GM18508 (cell line): Measurements from ENCODE around the gene STKLD1.

ENCODE experiments used
- ATAC-seq: cut with Tn5 transposase; IDR thresholded peaks from one replicate; pipeline ENCODE4 v1.9.1; 2021; ENCODE audit warnings: moderate number of reproducible peaks; ENCODE audit not compliant: insufficient read depth, unreplicated experiment

STKLD1 gene

DNA sequence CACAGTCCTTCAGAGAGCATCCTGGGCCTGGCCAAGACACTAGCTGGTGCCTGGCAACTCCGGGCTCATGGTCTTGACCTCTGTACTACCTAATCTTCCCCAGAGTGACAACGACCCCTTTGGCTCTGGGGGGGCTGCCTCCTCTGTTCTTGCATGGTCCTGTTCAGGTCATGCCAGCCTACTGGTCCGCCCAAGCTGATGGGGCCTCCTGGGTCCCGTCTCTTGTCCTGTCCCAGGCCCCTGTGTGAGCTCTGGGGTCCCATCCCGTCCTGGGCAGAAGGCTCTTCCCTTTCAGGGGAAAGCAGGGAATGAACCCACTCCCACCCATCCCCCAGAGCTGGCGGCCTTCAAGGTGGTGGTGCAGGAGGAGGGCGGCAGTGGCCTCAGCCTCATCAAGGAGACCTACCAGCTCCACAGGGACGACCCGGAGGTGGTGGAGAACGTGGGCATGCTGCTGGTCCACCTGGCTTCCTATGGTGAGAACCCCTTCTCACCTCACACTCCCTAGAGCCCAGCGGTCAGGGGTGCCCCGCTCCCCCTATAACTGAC, 28.4 kb downstream of the STKLD1 start:
- ATAC-seq: no peak

GRCh38 chr9:133405508-133406438, 29.6 kb downstream of the STKLD1 start:
- no peak for ATAC-seq

DNA sequence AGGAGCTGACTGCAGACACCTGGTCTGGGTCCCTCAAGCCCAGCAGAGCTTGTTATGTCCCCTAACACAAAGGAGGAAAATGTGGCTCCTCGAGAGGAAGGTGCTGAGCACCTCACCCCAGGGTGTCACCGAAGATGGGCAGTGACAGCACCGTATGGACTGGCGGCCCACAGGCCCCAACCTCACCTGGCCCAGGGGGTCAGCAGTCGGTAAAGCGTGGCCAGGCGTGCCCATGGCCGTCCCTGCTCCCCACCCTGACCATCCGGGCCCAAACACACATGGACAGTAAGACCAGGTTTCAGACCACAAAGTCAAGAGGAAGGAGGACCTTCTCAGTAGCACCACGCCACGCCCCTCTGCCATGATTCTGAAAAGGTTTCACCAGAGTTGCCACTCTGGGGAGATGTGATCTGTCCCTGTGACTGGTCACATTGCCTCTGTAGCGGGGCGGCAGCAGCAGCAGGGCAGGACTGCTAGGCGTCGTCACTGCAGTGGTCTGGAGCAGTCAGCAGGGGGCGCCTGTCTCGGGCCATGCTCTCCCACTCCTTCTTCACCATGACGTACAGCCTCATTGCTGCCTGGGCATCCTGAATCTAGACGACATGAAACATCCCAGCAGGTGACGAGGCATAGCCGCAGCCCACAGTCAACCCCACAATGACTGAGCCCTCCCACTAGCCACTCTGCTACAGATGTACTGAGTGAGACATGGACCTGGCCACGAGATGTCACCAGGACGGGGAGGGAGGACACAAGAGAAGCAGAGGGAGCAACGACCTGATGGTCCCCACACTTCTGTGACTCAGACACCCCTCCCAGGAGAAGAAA, 30.5 kb downstream of the STKLD1 start:
- no peak for ATAC-seq

GRCh38 chr9:133408042-133408441, 31.9 kb downstream of the STKLD1 start:
- ATAC-seq: no peak

DNA sequence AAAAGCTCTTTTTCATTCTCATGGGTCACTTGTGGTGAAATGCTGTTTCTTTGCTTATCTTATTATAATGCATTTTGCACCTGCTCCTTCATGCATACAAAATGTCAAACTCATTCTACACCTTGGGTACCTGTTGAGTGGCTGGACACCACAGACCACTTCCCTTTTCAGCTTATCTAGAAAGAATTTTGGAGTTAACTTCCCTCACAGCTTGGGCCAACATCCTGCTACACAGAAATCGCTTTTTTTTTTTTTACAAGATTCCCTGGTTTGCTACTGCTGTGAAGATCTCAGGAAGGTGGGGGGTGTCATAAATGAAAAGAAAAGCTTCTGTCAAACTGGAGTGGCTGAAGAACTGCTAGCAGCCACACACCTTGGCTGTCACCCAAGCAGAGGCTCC, 39.0 kb downstream of the STKLD1 start:
- no peak for ATAC-seq

DNA sequence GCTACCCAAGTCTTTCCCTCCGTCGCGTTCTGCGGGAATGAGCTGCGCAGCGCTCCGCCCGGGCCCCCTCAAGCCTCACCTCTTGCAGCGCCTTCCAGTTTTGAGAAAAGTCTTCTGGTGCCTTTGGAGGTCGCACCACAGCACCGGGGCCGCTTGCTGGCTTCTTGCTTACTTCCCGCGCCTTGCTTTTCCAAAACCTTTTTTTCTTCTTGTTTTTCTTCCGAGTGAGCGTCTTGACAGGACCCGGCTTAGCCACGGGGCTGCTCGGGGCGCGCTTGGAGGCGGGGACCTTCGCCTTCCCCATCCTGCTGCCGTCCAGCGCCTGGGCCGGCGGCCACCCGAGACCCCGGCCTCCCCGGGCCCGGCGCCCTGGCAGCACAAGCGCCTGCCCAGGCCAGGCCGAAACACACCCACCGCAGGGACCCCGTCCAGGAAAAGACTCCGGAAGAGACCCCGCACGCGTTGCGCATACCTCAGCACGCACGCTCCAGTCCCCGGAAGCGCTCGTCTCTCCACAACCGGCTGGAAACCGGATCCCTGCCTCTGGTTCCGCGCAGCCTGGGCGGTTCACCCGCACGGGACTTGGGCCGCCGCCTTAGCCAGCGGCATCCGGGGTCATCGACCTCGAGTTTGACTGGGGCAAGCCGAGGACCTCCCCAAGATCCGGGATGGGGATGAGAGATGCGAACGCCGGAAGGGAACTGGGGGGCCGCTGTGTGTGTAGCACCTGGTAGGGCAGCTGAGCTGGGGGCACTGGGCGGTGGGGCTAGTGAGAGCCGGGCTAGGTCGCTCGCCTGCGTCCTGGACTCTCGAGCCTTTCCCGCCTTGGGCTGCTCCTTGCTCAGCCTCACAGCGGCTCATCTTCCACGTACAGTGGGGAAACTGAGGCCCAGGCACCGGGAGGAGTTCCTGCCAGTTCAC, 41.6 kb downstream of the STKLD1 start, which contains the start of gene REXO4:
Gene REXO4 (minus strand): TSS at position 470 of the 921 bp plus-strand sequence. CDS start 166 bp downstream, at position 304.
- ATAC-seq: peak; percentile 39

DNA sequence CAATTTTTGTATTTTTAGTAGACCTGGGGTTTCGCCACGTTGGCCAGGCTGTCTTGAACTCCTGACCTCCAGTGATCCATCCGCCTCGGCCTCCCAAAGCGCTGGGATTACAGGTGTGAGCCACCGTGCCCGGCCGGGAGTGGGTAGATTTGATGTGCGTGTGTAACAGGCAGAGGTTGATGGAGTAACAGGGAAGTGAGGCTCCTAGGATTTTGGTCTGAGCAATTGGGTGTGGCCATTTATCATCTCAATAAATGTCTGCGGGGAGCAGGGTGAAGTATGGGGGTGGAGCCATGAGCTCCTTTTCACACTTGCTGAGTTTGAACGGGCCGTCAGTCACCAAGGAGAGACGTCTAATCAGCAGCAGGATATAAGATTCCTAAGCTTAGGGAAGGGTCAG, 42.8 kb downstream of the STKLD1 start:
- no peak for ATAC-seq

- no peak for ATAC-seq
Observed at GRCh38 chr9:133420392-133420827, 44.2 kb downstream of the STKLD1 start.

GRCh38 chr9:133421615-133422542, 45.7 kb downstream of the STKLD1 start, which contains the start of gene ADAMTS13:
Gene ADAMTS13, plus strand, starts transcription at chr9:133422367. Its CDS starts 77 bp downstream, at chr9:133422444.
- no peak for ATAC-seq

DNA sequence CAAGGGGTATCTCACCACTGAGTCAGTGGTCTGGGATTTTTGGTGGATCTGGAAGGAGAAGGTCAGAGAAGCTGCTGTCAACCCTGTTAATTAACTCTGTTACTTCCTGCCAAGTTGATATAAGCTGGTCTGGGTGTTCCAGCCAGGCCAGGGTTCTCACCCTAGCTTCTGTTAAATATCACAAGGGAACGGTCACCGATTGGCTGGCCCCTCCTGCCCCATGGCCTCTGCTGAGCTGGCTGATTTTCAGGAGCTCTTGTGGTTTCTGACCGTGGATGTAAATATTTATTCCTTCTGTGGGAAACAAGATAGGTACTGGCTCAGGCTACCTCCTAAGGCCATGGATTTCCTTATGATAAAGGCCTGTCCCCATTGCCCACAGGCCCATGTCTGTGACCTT, 47.0 kb downstream of the STKLD1 start:
- ATAC-seq: no peak

GRCh38 chr9:133424187-133424586, 48.0 kb downstream of the STKLD1 start:
- ATAC-seq: no peak

DNA sequence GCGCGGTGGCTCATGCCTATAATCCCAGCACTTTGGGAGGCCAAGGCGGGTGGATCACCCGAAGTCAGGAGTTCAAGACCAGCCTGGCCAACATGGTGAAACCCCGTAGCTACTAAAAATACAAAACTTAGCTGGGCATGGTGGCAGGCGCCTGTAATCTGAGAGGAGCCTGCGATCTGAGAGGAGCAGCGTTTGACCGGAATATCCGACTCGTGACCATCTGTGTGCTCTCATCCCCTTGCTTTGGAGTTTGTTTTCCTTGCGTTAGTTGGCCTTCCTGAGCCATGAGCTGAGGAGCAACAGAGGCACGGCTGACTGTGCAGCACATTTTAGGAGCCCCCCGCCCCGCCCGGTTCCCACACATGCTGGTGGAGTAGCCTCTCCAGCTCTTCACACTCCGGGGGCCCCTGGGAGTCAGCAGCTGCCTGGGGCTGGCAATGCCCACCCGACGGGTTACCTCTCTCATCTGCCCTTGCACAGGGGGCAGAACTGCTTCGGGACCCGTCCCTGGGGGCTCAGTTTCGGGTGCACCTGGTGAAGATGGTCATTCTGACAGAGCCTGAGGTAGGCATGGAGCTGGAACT, 49.0 kb downstream of the STKLD1 start:
- ATAC-seq: no peak

- no peak for ATAC-seq
Observed at GRCh38 chr9:133426011-133426410, 49.8 kb downstream of the STKLD1 start.

DNA sequence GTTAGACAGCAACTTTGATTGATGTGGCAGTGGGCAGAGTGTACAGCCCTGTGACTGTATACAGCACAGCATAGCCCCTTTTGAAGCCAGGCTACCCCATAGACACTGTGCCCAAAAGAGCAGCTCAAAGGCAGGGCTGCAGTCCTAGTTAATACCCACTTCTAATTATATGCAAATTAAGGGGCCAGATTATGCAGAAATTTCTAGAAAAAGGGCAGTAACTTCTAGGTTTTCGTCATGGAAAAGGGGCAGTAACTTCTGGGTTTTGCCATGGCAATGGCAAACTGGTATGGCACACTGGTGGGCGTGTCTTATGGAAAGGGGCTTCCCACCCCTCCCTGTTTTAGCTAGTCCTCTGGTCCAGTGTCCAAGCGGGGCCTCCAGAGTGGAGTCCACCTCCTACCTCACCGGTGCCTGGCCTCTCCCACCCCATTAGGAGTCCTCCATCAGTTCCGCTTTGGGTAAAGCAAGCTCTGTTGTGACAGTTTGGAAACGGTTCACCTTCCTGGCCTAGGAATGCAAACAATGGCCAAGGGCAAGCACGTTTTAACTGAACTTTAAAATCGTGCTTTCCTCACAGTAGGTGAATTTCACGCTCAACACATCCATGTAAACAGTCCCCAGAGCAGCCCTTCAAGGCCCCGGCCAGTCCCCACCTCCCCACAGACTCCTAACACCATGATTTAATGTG, 51.6 kb downstream of the STKLD1 start:
- ATAC-seq: no peak

DNA sequence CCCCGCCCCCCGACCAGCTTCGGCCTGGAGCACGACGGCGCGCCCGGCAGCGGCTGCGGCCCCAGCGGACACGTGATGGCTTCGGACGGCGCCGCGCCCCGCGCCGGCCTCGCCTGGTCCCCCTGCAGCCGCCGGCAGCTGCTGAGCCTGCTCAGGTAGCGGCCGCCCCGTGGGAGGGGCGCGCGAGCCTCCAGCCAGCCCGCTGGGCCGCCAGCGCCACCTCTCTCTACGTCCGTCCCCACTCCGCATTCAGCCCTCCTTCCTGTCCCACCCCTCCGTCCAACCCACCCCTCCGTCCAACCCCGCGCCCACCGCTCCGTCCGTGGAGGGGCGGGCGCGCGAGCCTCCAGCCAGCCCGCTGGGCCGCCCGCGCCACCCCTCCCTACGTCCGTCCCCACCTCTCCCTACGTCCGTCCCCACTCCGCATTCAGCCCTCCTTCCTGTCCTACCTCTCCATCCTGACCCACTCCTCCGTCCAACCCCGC, 52.5 kb downstream of the STKLD1 start:
- no peak for ATAC-seq

GRCh38 chr9:133429214-133429613, 53.0 kb downstream of the STKLD1 start:
- no peak for ATAC-seq

- ATAC-seq: no peak
Observed at GRCh38 chr9:133429641-133430161, 53.5 kb downstream of the STKLD1 start.
